Measurements from ENCODE around the gene HLA-G. TPM values are rescaled to one million over a fixed set of nuclear protein-coding genes. Genes with fewer than 3 reads are reported as not detected.

HLA-G gene
- total and polyA plus RNA-seq, 11 donors: 0.23 to 0.77 (median 0.44) TPM; not detected in 7

GRCh38 chr6:29850011-29850553 is 22.5 kb downstream of the HLA-G start:
- Histone ChIP-seq H3K4me3 (peak overlapping the region in 9 of 12 donors; percentile 11 to 39 (median 26)), H3K4me1 (peaks cover 0 to 12% (median 0%) of the 10 kb centered on the region in 12 donors), H3K27ac (no peak overlapping the region), H3K36me3 (no peaks in the 10 kb centered on the region), H3K9me3 (no peaks in the 10 kb centered on the region), H3K27me3 (peaks cover 0 to 59% (median 32%) of the 10 kb centered on the region in 9 donors)
- TF ChIP-seq CTCF (IDR thresholded peaks at IDR 0.05) (no peak), POLR2A (IDR thresholded peaks at IDR 0.05) (no peak)
- ATAC-seq (no peak), DNase-seq (peak in 1 of 5 donors; percentile 33)
- WGBS, 4 donors: 6 to 12% (median 7%) methylated on average over 38 of the region's 38 CpGs
- intact Hi-C loops (cut with DNase I): no loop called here

- TF ChIP-seq CTCF (IDR thresholded peaks at IDR 0.05) (no peak), POLR2A (IDR thresholded peaks at IDR 0.05) (no peak)
- intact Hi-C loops (cut with DNase I): no loop called here
- no peak for ATAC-seq
These were observed 23.6 kb downstream of the HLA-G start for GRCh38 chr6:29851190-29851589.

GRCh38 chr6:29853245-29853644 is 25.6 kb downstream of the HLA-G start:
- H3K9me3 ChIP-seq: no peaks in the 10 kb centered on the region
- H3K4me3 ChIP-seq: no peak overlapping the region
- intact Hi-C loops (cut with DNase I): no loop called here
- DNase-seq (no peak), ATAC-seq (peak in 1 of 4 donors; percentile 52)
- TF ChIP-seq CTCF (IDR thresholded peaks at IDR 0.05): peak in 2 of 12 donors; percentile 10 to 31
- no peak for TF ChIP-seq POLR2A (IDR thresholded peaks at IDR 0.05)
- H3K27me3 ChIP-seq: peaks cover 0 to 45% (median 26%) of the 10 kb centered on the region in 9 donors
- H3K36me3 ChIP-seq: no peaks in the 10 kb centered on the region
- no peak overlapping the region for H3K27ac ChIP-seq
- H3K4me1 ChIP-seq: peaks cover 0 to 10% (median 0%) of the 10 kb centered on the region in 12 donors
- 46 to 69% (median 54%) methylated on average over 2 of the region's 2 CpGs for WGBS, 4 donors

More at GRCh38 chr6:29851190-29851589, 23.6 kb downstream of the HLA-G start:
- no peak overlapping the region for H3K27ac ChIP-seq
- no peak for DNase-seq
- peaks cover 0 to 55% (median 32%) of the 10 kb centered on the region in 9 donors for H3K27me3 ChIP-seq
- H3K4me1 ChIP-seq: peaks cover 0 to 12% (median 0%) of the 10 kb centered on the region in 12 donors
- H3K36me3 ChIP-seq: no peaks in the 10 kb centered on the region
- H3K4me3 ChIP-seq: no peak overlapping the region
- H3K9me3 ChIP-seq: no peaks in the 10 kb centered on the region
- WGBS, 4 donors: 59 to 91% (median 77%) methylated on average over 3 of the region's 3 CpGs

GRCh38 chr6:29858006-29858405 is 30.4 kb downstream of the HLA-G start:
- DNase-seq (no peak), ATAC-seq (no peak)
- Histone ChIP-seq H3K9me3 (no peaks in the 10 kb centered on the region), H3K4me3 (no peak overlapping the region), H3K27ac (no peak overlapping the region), H3K4me1 (no peaks in the 10 kb centered on the region), H3K27me3 (peaks cover 0 to 20% (median 6%) of the 10 kb centered on the region in 9 donors), H3K36me3 (no peaks in the 10 kb centered on the region)
- WGBS, 4 donors: 36 to 87% (median 72%) methylated on average over 1 of the region's 1 CpG
- no peak for TF ChIP-seq CTCF (IDR thresholded peaks at IDR 0.05)
- intact Hi-C loops (cut with DNase I): no loop called here

All from heart left ventricle (tissue), 16 donors.